GM18951 (cell line): ENCODE measurements around the gene TUBD1.

Experiments
- POLR2A ChIP-seq: IDR thresholded peaks from 4 replicates; pipeline ENCODE4 v1.6.1; 2011; ENCODE audit warnings: mild to moderate bottlenecking; ENCODE audit not compliant: insufficient read length, insufficient read depth; ENCODE audit errors: extremely low read depth
- in situ Hi-C: fragments of 300-500 bp; cut with MboI; formaldehyde crosslinking; loops from one replicate; pipeline ENCODE4 v1.12.0; 2022; ENCODE audit warnings: low sequenced_read_pairs, mixed read lengths, inconsistent platforms; ENCODE audit not compliant: unreplicated experiment

Gene TUBD1

GRCh38 chr17:59812139-59812538, 80.6 kb downstream of the TUBD1 start:
- TF ChIP-seq POLR2A = no peak

DNA sequence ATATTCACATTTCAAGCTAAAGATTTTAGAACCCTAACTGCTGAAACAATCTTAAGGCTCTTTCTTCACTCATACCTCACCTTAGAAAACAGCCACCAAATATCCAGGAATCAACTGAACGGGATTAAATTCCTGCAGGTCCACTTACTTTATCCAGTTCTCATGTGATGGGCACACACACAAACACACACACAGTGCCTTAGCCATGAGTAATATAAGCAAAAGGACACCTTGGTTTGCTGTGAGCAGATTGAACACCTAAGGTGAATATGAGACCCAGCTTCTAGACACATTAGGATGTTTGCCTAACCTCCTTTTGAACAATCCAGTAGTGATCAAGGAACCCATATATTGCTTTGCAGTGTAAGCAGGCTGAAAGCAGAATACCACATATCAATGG, 81.5 kb downstream of the TUBD1 start:
- in situ Hi-C loops = no loop called here
- no peak for TF ChIP-seq POLR2A

More at GRCh38 chr17:59812139-59812538, 80.6 kb downstream of the TUBD1 start:
- in situ Hi-C loops = no loop called here

DNA sequence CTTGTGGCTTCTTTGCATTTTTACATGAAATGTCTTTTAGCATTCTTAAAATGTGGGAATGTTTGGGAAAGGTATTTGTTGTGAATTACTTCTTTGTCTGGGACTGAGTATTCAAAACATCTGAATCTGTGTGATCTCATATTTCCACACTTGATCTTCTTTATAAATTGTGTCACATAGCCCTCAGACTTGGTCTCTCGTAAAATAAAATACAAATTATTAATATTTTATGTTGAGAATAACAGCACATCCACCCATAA, 81.9 kb downstream of the TUBD1 start:
- in situ Hi-C loops = no loop called here
- TF ChIP-seq POLR2A = no peak
